ENCODE results near the gene SIRT6.
"Not testable (repeated sequence)": the region's sequence is repeated elsewhere in the genome, so short reads cannot be mapped to it uniquely, and the experiment has no call there.

The SIRT6 gene

DNA sequence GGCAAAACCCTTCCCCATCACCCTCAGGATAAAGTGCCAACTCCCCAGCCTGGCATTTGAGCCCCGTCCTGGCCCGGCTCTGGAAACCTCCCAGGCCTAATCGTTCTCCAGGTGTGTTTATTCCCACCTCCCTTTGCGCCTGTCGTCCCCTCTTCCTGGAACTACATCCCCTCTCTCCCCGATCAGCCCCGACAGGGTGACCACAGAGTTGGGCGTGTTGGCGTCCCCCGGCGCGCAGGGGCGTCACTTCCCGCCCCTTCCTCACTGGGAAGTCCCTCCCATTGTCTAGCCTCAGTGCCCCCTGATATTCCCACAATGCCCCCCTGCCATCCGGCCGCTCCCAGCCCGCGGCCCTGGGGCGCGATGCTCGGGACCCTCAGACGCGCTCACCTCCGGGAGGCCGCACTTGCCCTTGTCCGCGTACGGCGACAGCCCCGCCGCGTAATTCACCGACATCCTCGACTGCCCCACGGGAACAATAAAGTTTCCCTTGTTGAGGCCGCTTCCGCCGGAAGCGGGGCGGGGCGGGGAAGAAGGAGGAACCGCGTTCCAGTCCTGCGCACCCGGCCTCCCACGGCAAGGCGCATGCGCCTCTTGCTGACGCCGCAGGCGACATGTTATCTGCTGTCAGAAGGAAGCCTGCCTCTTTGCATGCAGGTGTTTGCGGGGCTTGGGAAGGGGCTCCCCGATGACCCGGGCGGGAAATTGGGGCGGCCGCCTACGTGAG, at the start of gene SIRT6, which contains the start of gene ANKRD24:
Gene SIRT6 (minus strand): TSS at position 480 of the 727 bp plus-strand sequence. CDS start 24 bp downstream, at position 456.
Gene ANKRD24 (plus strand): TSS at position 606 of the 727 bp plus-strand sequence. CDS start 3,737 bp downstream, outside the sequence.
- DNase-seq, result peak; percentile 98

DNA sequence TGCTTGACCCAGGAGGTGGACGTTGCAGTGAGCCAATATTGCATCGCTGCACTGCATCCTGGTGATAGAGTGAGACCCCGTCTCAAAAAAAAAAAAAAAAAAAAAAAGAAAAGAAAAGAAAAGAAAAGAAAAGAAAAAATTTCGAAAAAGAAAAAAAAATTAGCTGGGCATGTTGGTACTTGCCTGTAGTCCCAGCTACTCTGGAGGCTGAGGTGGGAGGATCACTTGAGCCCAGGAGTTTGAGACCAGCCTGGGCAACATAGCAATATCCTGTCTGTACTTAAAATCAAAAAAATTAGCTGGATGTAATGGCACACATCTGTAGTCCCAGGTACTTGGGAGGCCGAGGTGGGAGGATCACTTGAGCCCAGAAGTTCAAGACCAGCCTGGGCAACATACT, 49.8 kb upstream of the SIRT6 start:
- DNase-seq, result not testable (repeated sequence)

DNA sequence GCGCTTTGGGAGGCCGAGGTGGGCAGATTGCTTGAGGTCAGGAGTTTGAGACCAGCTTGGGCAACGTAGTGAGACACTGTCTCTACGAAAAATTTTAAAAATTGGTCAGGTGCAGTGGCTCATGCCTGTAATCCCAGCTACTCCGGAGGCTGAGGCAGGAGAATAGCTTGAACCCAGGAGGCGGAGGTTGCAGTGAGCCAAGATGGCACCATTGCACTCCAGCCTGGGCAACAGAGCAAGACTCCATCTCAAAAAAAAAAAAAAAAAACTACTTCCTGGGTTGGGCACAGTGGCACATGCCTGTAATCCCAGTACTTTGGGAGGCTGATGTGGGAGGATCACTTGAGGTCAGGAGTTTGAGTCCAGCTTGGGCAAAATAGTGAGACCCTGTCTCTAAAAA, 49.2 kb upstream of the SIRT6 start:
- DNase-seq, result not testable (repeated sequence)

DNA sequence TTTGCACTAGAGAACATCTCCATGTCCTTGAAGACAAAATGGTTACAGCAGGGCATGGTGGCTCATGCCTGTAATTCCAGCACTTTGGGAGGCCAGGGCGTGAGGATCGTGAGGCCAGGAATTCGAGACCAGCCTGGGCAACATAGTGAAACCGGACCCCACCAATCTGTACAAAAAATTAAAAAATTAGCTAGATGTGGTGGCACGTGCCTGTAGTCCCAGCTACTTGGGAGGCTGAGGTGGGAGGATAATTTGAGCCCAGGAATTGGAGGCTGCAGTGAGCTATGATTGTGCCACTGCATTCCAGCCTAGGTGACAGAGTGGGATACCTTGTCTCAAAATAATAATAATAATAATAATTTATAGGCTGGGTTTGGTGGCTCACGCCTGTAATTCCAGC, 47.9 kb upstream of the SIRT6 start:
- DNase-seq, result not testable (repeated sequence)

- DNase-seq, result peak; percentile 78
These were observed 47.0 kb upstream of the SIRT6 start, which contains the start of gene EBI3 for GRCh38 chr19:4229179-4229931. Gene EBI3, plus strand, starts transcription at chr19:4229523. Its CDS starts 28 bp downstream, at chr19:4229551.

DNA sequence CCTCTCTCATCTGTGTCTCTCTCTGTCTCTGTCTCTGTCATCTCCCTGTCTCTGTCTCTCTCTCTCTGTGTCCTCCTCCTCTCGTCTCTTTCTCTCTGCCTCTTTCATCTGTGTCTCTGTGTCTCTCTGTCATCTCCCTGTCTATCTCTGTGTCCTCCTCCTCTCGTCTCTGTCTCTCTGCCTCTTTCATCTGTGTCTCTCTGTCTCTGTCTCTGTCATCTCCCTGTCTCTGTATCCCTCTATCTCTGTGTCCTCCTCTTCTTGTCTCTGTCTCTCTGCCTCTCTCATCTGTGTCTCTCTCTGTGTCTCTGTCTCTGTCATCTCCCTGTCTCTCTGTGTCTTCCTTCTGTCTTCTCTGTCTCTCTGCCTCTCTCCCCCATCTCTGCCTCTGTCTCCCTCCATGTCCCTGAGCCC, 46.4 kb upstream of the SIRT6 start:
- no peak for DNase-seq

GRCh38 chr19:4227771-4228170, 45.4 kb upstream of the SIRT6 start:
- no peak for DNase-seq

- no peak for DNase-seq
These were observed 43.5 kb upstream of the SIRT6 start for GRCh38 chr19:4225885-4226284.

DNA sequence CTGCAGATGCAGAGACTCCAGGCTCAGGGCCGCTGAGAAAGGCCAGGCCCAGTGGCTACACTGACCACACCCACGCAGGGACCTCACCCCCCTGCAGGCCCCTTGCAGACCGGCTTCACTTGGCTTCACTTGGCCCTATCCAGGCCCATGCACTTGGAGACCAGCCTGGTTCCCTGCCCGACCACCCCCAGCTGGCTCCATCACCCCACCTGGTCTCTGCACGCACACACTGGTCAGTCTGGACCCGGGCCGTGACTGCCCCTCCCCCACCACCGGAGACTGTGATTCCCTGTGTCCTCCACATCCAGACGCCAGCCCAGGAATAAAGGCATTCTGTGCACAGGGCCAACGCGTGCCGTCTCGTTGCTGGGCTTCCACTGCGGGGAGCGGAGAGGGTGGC, 42.1 kb upstream of the SIRT6 start:
- no peak for DNase-seq

GRCh38 chr19:4220188-4220587, 37.8 kb upstream of the SIRT6 start:
- DNase-seq, result no peak

- not testable (repeated sequence) for DNase-seq
These were observed 36.2 kb upstream of the SIRT6 start for GRCh38 chr19:4218523-4218922.

DNA sequence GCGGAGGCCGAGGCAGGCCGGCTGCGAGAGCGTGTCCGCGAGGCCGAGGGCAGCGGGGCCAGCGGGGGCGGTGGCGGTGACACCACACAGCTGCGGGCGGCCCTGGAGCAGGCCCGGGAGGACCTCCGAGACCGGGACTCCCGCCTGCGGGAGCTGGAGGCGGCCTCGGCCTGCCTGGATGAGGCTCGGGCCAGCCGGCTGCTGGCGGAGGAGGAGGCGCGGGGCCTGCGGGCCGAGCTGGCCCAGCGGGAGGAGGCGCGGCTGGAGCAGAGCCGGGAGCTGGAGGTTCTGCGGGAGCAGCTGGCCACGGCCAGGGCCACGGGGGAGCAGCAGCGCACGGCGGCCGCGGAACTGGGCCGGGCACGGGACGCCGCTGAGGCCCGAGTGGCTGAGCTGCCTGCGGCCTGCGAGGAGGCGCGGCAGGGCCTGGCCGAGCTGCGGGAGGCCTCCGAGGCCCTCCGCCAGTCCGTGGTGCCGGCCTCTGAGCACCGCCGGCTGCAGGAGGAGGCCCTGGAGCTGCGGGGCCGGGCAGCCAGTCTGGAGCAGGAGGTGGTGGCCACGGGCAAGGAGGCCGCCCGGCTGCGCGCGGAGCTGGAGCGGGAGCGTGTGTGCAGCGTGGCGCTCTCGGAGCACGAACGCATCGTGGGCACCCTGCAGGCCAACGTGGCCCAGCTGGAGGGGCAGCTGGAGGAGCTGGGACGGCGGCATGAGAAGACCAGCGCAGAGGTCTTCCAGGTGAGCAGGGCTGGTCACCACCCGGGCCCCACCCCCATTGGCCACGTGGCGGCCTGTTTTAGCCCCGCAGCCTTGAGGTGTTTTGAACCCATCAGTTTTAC, 35.3 kb upstream of the SIRT6 start:
- DNase-seq, result no peak

- no peak for DNase-seq
These were observed 34.5 kb upstream of the SIRT6 start for GRCh38 chr19:4216846-4217245.

DNA sequence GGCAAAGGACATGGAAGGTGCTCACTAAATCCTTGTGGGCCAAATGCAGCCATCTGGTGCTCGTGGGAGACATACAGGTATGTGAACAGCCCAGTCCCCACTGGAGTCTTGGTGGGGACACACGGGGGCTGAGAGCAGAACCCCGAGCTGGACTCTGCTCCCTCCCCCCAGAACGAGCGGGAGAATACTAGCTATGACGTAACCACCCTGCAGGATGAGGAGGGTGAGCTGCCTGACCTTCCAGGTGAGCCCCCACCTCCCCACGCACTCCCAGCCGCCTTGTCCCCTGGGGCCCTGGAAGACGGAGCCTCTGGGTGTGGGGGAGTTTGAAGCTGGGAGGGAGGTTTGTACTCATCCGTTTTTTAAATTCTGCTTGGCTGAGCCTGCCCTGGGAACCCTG, 33.4 kb upstream of the SIRT6 start:
- DNase-seq, result no peak

DNA sequence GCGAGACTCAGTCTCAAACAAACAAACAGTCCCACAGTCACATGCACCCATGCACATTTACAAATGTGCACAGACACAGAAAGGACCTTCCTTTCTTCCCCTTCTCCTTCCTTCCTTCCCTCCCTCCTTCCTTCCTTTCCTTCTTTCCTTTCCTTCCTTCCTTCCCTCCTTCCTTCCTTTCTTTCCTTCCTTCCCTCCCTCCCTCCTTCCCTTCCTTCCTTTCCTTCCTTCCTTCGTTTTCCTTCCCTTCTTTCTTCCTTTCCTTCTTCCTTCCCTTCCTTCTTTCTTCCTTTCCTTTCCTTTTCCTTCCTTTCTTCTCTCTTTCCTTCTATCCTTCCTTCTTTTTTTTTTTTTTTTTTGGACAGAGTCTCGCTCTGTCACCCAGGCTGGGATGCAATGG, 30.8 kb upstream of the SIRT6 start:
- no peak for DNase-seq

DNA sequence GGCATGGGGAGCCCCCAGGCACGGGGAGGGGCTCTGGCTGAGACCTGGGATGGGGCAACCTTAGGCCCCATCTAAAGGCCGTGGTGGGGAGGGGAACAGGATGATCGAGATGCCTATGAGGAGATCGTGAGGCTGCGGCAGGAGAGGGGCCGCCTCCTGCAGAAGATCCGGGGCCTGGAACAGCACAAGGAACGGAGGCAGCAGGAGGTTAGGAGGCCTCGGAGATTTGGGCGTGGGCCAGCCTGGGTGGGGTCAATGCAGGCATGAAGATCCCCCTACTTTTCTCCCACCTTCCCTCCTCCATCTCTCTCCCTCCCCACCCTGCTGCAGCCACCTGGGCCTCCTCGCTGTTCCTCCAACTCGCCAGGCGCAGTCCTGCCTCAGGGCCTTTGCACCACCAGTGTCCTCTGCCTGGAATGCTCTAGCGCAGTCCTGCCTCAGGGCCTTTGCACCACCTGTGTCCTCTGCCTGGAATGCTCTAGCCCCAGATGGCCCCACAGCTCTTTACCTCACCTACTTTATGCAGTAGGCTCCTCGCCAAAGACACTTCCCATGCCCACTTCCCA, 27.9 kb upstream of the SIRT6 start:
- no peak for DNase-seq

DNA sequence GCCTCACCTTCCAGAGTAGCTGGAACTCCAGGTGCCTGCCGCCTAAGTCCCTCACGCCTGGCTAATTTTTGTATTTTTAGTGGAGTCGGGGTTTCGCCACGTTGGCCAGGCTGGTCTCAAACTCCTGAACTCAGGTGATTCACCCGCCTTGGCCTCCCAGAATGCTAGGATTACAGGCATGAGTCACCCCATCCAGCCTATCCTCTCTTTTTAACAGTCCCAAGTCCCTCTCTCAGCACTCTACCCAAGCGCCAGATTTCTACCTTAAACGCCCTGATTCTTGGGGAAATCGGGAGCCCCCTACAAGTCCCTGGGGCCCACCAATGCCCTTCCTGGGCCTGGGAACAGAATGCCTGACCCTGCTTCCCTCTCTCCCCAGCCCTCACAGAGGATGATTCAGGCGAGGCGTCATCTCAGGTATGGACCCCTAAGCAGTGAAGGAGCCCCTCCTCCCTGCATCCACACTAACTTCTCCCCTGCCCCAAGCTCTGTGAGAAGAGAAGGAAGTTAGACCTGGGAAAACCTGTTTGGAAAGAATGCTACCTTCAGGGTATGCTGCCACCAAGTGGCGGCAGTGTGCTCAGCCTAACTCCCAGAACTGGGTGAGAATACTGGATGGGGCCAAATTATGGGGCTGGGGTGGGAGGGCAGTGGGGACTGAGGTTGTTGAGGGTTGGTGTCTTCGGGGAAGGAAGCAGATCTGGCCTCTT, 26.2 kb upstream of the SIRT6 start:
- no peak for DNase-seq

DNA sequence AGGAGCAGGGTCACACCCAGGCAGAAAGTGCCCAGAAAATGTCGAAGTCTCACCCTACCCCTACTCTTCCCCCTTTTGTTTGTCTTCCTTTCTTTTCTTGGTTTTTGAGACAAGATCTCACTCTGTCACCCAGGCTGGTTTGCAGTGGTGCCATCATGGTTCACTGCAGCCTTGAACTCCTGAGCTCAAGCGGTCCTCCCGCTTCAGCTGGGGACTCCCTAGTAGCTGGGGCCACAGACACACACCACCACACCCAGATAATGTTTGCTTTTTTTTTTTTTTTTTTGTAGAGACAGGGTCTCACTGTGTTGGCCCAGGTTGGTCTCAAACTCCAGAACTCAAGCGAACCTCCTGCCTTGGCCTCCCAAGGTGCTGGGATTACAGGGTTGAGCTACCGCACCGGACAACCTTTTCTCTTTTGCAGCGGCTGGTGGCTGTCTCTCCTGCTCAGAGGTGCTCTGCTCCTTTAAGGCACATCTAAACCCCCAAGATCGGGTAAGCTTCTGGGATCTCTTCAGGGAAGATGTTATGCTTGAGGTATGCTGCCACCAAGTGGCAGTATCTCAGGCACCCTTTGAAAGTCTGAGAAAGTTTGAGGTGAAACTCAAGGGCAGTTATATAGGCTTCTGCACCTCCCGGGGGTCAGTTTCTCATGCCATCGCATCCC, 24.6 kb upstream of the SIRT6 start:
- peak; percentile 17 for DNase-seq

DNA sequence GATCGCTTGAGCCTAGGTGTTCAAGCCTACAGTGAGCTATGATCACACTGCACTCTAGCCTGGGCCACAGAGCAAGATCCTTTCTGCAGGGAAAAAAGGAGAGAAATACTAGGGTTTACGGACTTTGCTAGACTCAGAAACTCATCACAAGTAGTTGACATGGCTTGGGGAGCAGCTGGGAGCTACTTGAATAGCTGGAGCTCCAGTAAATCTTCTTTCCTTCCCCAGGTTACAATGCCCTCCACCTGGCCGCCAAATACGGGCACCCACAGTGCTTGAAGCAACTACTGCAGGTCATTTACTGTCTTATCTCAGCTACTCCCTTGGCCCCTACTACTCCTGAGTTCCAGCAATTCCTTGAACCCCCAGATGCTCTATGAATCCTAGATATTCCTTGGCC, 19.4 kb upstream of the SIRT6 start:
- no peak for DNase-seq

DNA sequence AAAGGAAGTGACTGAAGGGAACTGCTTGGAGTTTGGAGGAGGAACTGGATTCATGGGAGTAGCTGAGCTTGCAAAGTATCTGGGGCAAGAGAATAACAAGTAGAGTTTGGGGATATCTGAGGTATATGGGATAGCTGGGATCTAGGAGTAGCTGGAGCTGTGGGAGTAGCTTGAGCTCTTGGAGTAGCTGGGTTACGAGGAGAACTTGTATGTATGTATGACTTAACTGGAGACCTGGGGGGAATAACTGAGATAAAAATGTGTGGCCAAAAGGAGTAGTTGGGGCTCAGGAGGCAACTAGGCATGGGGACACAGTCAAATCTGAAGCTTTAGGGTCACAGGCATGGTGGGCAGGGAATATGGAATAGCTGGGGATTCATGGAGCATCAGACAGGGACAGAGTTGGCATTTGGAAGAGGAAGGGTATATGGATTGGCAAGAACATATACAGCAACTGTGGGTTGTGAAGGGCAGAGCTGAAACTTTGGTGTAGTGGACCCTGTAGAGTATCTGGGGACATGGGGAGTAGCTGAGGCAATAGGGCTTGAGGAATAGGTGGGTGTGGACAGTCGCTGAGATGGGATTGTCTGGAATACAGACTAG, 18.7 kb upstream of the SIRT6 start:
- no peak for DNase-seq

DNA sequence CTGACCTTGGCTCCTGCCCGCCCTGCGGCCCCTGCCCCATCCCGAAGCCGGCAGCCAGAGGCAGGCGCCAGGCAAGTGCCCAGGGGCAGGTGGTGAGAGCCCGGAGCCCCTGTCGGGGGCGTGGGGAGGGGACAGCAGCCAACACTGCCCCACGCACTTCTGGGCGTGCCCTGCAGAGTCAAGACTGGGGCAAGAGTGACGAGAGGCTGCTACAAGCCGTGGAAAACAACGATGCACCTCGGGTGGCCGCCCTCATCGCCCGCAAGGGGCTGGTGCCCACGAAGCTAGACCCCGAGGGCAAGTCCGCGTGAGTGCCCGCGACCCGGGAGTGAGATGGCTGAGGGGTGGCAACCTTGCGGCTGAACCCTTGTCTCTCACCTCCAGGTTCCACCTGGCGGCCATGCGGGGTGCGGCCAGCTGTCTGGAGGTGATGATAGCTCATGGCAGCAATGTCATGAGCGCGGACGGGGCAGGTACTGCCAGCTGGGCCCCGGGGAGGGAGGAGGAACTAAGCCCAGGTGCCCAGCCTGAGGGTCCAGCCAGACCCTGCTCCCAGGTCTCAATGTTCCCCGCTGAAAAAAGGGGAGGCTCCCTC, 17.4 kb upstream of the SIRT6 start:
- no peak for DNase-seq

Data from activated CD4-positive, alpha-beta T cell treated with anti-CD3 and anti-CD28 coated beads, Interleukin-10, Interleukin-2, amounts not matched to agents 100 ng/mL and 50 ng/mL, durations not matched to agents 16 hours and 8 hours (primary cell).